ENCODE data around the gene ENOPH1.

ENOPH1 gene

GRCh38 chr4:82484996-82485783 lies 54.8 kb downstream of the ENOPH1 start:
- H3K4me1 ChIP-seq (ENCODE audit: insufficient read depth, insufficient read length) = no peaks in the 10 kb centered on the region
- no peak for DNase-seq (ENCODE audit: low read depth, low spot score)
- peaks cover 5% of the 10 kb centered on the region for H3K36me3 ChIP-seq (ENCODE audit: insufficient read depth, insufficient read length, low read length)
- TF ChIP-seq ZNF274 (IDR thresholded peaks at IDR 0.05; ENCODE audit: low read depth, low read length) = no peak
- H3K9ac ChIP-seq (ENCODE audit: insufficient read length, low read depth) = no peak overlapping the region
- no peaks in the 10 kb centered on the region for H3K27me3 ChIP-seq (ENCODE audit: insufficient read depth, insufficient read length)
- no peaks in the 10 kb centered on the region for H3K9me3 ChIP-seq (ENCODE audit: insufficient read depth, low read length)
- H3K4me3 ChIP-seq (ENCODE audit: insufficient read length, low read depth) = no peak overlapping the region

GRCh38 chr4:82489076-82489475 lies 58.7 kb downstream of the ENOPH1 start:
- no peaks in the 10 kb centered on the region for H3K9me3 ChIP-seq (ENCODE audit: insufficient read depth, low read length)
- H3K4me1 ChIP-seq (ENCODE audit: insufficient read depth, insufficient read length) = no peaks in the 10 kb centered on the region
- TF ChIP-seq YY1 (IDR thresholded peaks at IDR 0.05; ENCODE audit: insufficient read depth, insufficient read length) (no peak), ZNF274 (IDR thresholded peaks at IDR 0.05; ENCODE audit: low read depth, low read length) (no peak), SUZ12 (IDR thresholded peaks at IDR 0.05; ENCODE audit: extremely low read depth, insufficient read depth, insufficient read length) (no peak)
- H3K36me3 ChIP-seq (ENCODE audit: insufficient read depth, insufficient read length, low read length) = peaks cover 5% of the 10 kb centered on the region
- no peak overlapping the region for H3K9ac ChIP-seq (ENCODE audit: insufficient read length, low read depth)
- H3K4me3 ChIP-seq (ENCODE audit: insufficient read length, low read depth) = no peak overlapping the region
- no peak for DNase-seq (ENCODE audit: low read depth, low spot score)
- no peaks in the 10 kb centered on the region for H3K27me3 ChIP-seq (ENCODE audit: insufficient read depth, insufficient read length)

GRCh38 chr4:82489987-82490386 lies 59.6 kb downstream of the ENOPH1 start:
- no peak for DNase-seq (ENCODE audit: low read depth, low spot score)
- no peak overlapping the region for H3K9ac ChIP-seq (ENCODE audit: insufficient read length, low read depth)
- no peak overlapping the region for H3K4me3 ChIP-seq (ENCODE audit: insufficient read length, low read depth)
- TF ChIP-seq ZNF274 (IDR thresholded peaks at IDR 0.05; ENCODE audit: low read depth, low read length) (no peak), SUZ12 (IDR thresholded peaks at IDR 0.05; ENCODE audit: extremely low read depth, insufficient read depth, insufficient read length) (no peak), YY1 (IDR thresholded peaks at IDR 0.05; ENCODE audit: insufficient read depth, insufficient read length) (no peak)
- H3K4me1 ChIP-seq (ENCODE audit: insufficient read depth, insufficient read length) = no peaks in the 10 kb centered on the region
- H3K9me3 ChIP-seq (ENCODE audit: insufficient read depth, low read length) = no peaks in the 10 kb centered on the region
- peaks cover 2% of the 10 kb centered on the region for H3K36me3 ChIP-seq (ENCODE audit: insufficient read depth, insufficient read length, low read length)
- H3K27me3 ChIP-seq (ENCODE audit: insufficient read depth, insufficient read length) = no peaks in the 10 kb centered on the region

- no peak for DNase-seq (ENCODE audit: low read depth, low spot score)
- no peak overlapping the region for H3K4me3 ChIP-seq (ENCODE audit: insufficient read length, low read depth)
- no peak overlapping the region for H3K9ac ChIP-seq (ENCODE audit: insufficient read length, low read depth)
Observed at GRCh38 chr4:82491251-82491960, 61.0 kb downstream of the ENOPH1 start.

GRCh38 chr4:82493721-82494425 lies 63.5 kb downstream of the ENOPH1 start:
- Histone ChIP-seq H3K4me1 (ENCODE audit: insufficient read depth, insufficient read length) (no peaks in the 10 kb centered on the region), H3K27me3 (ENCODE audit: insufficient read depth, insufficient read length) (no peaks in the 10 kb centered on the region), H3K4me3 (ENCODE audit: insufficient read length, low read depth) (no peak overlapping the region), H3K9ac (ENCODE audit: insufficient read length, low read depth) (no peak overlapping the region), H3K36me3 (ENCODE audit: insufficient read depth, insufficient read length, low read length) (no peaks in the 10 kb centered on the region), H3K9me3 (ENCODE audit: insufficient read depth, low read length) (no peaks in the 10 kb centered on the region)
- no peak for TF ChIP-seq ZNF274 (IDR thresholded peaks at IDR 0.05; ENCODE audit: low read depth, low read length)
- no peak for TF ChIP-seq SUZ12 (IDR thresholded peaks at IDR 0.05; ENCODE audit: extremely low read depth, insufficient read depth, insufficient read length)
- TF ChIP-seq YY1 (IDR thresholded peaks at IDR 0.05; ENCODE audit: insufficient read depth, insufficient read length) = no peak
- DNase-seq (ENCODE audit: low read depth, low spot score) = no peak

More at GRCh38 chr4:82491251-82491960, 61.0 kb downstream of the ENOPH1 start:
- Histone ChIP-seq H3K9me3 (ENCODE audit: insufficient read depth, low read length) (no peaks in the 10 kb centered on the region), H3K27me3 (ENCODE audit: insufficient read depth, insufficient read length) (no peaks in the 10 kb centered on the region), H3K4me1 (ENCODE audit: insufficient read depth, insufficient read length) (no peaks in the 10 kb centered on the region), H3K36me3 (ENCODE audit: insufficient read depth, insufficient read length, low read length) (no peaks in the 10 kb centered on the region)
- TF ChIP-seq ZNF274 (IDR thresholded peaks at IDR 0.05; ENCODE audit: low read depth, low read length) (no peak), SUZ12 (IDR thresholded peaks at IDR 0.05; ENCODE audit: extremely low read depth, insufficient read depth, insufficient read length) (no peak), YY1 (IDR thresholded peaks at IDR 0.05; ENCODE audit: insufficient read depth, insufficient read length) (no peak)

- no peak for DNase-seq (ENCODE audit: low read depth, low spot score)
- TF ChIP-seq ZNF274 (IDR thresholded peaks at IDR 0.05; ENCODE audit: low read depth, low read length) (no peak), YY1 (IDR thresholded peaks at IDR 0.05; ENCODE audit: insufficient read depth, insufficient read length) (no peak), SUZ12 (IDR thresholded peaks at IDR 0.05; ENCODE audit: extremely low read depth, insufficient read depth, insufficient read length) (no peak)
- Histone ChIP-seq H3K36me3 (ENCODE audit: insufficient read depth, insufficient read length, low read length) (no peaks in the 10 kb centered on the region), H3K27me3 (ENCODE audit: insufficient read depth, insufficient read length) (no peaks in the 10 kb centered on the region), H3K9me3 (ENCODE audit: insufficient read depth, low read length) (no peaks in the 10 kb centered on the region), H3K4me1 (ENCODE audit: insufficient read depth, insufficient read length) (no peaks in the 10 kb centered on the region), H3K4me3 (ENCODE audit: insufficient read length, low read depth) (no peak overlapping the region), H3K9ac (ENCODE audit: insufficient read length, low read depth) (no peak overlapping the region)
Observed at GRCh38 chr4:82495666-82496065, 65.3 kb downstream of the ENOPH1 start.

- no peak overlapping the region for H3K4me3 ChIP-seq (ENCODE audit: insufficient read length, low read depth)
- DNase-seq (ENCODE audit: low read depth, low spot score) = no peak
- no peaks in the 10 kb centered on the region for H3K36me3 ChIP-seq (ENCODE audit: insufficient read depth, insufficient read length, low read length)
- H3K27me3 ChIP-seq (ENCODE audit: insufficient read depth, insufficient read length) = no peaks in the 10 kb centered on the region
- H3K9ac ChIP-seq (ENCODE audit: insufficient read length, low read depth) = no peak overlapping the region
- TF ChIP-seq SUZ12 (IDR thresholded peaks at IDR 0.05; ENCODE audit: extremely low read depth, insufficient read depth, insufficient read length) (no peak), ZNF274 (IDR thresholded peaks at IDR 0.05; ENCODE audit: low read depth, low read length) (no peak), YY1 (IDR thresholded peaks at IDR 0.05; ENCODE audit: insufficient read depth, insufficient read length) (no peak)
- H3K4me1 ChIP-seq (ENCODE audit: insufficient read depth, insufficient read length) = no peaks in the 10 kb centered on the region
- no peaks in the 10 kb centered on the region for H3K9me3 ChIP-seq (ENCODE audit: insufficient read depth, low read length)
Observed at GRCh38 chr4:82496349-82496748, 66.0 kb downstream of the ENOPH1 start.

Data from NT2/D1 (cell line).